ENCODE results near the gene IREB2. TPM values are rescaled to one million over a fixed set of nuclear protein-coding genes. Genes with fewer than 3 reads are reported as not detected.

IREB2 gene
- total RNA-seq, 1 experiment from 2014 or later: 86.4 TPM

GRCh38 chr15:78438619-78439285 lies 736 bp downstream of the IREB2 start:
- TF ChIP-seq EZH2 (IDR thresholded peaks at IDR 0.05; ENCODE audit: borderline replicate concordance, low read depth, low read length, poor library complexity, severe bottlenecking) (no peak), CTCF (conservative IDR thresholded peaks at IDR 0.05; ENCODE audit: low read depth, low read length) (0 out of 2 replicates have a peak, but pooled peaks have one; percentile 35)
- CTCF ChIA-PET: interaction anchor here (0.5 to 2.3 kb wide), 3 partner anchors 16 to 326 kb away, joined by 3 to 7 read pairs (median 3); no protein-coding TSS in a partner anchor
- peak; percentile 44 for DNase-seq (ENCODE audit: low spot score)

GRCh38 chr15:78440375-78441373 lies 2.7 kb downstream of the IREB2 start:
- intact Hi-C loops (cut with micrococcal nuclease; ENCODE audit: unreplicated experiment): no loop called here
- Histone ChIP-seq H3K36me3 (ENCODE audit: insufficient read depth, low read length, poor library complexity, severe bottlenecking) (peaks cover 47% of the 10 kb centered on the region), H3K9me3 (ENCODE audit: low read depth, low read length, poor library complexity, severe bottlenecking) (no peaks in the 10 kb centered on the region), H3K4me1 (ENCODE audit: insufficient read depth, low read length, poor library complexity, severe bottlenecking) (peaks cover 6% of the 10 kb centered on the region), H3K27me3 (replicated peaks; ENCODE audit: insufficient read depth, low read depth, low read length, poor library complexity) (no peaks in the 10 kb centered on the region), H3K27ac (ENCODE audit: low read depth, low read length, poor library complexity, severe bottlenecking) (no peak overlapping the region), H3K4me3 (ENCODE audit: low read depth, low read length, poor library complexity, severe bottlenecking) (no peak overlapping the region)
- POLR2A ChIA-PET (ENCODE audit: low non-redundant PET): no interaction called here
- no TSS peak for BruUV-seq (replicated peaks)
- DNase-seq (ENCODE audit: low spot score): no peak
- no peak for TF ChIP-seq CTCF (conservative IDR thresholded peaks at IDR 0.05; ENCODE audit: low read depth, low read length)
- no peak for TF ChIP-seq EZH2 (IDR thresholded peaks at IDR 0.05; ENCODE audit: borderline replicate concordance, low read depth, low read length, poor library complexity, severe bottlenecking)
- CTCF ChIA-PET: interaction anchor here (0.7 kb wide), 1 partner anchor 94 kb away, joined by 3 read pairs; no protein-coding TSS in a partner anchor

More at GRCh38 chr15:78438619-78439285, 736 bp downstream of the IREB2 start:
- peaks cover 6% of the 10 kb centered on the region for H3K4me1 ChIP-seq (ENCODE audit: insufficient read depth, low read length, poor library complexity, severe bottlenecking)
- H3K4me3 ChIP-seq (ENCODE audit: low read depth, low read length, poor library complexity, severe bottlenecking): peak overlapping the region; percentile 83
- intact Hi-C loops (cut with micrococcal nuclease; ENCODE audit: unreplicated experiment): no loop called here
- H3K9me3 ChIP-seq (ENCODE audit: low read depth, low read length, poor library complexity, severe bottlenecking): no peaks in the 10 kb centered on the region
- peak overlapping the region; percentile 96 for H3K27ac ChIP-seq (ENCODE audit: low read depth, low read length, poor library complexity, severe bottlenecking)
- POLR2A ChIA-PET (ENCODE audit: low non-redundant PET): interaction anchor here (0.7 kb wide), 1 partner anchor 16 kb away, joined by 10 read pairs; no protein-coding TSS in a partner anchor
- no peaks in the 10 kb centered on the region for H3K27me3 ChIP-seq (replicated peaks; ENCODE audit: insufficient read depth, low read depth, low read length, poor library complexity)
- BruUV-seq (replicated peaks): no TSS peak
- peaks cover 38% of the 10 kb centered on the region for H3K36me3 ChIP-seq (ENCODE audit: insufficient read depth, low read length, poor library complexity, severe bottlenecking)

- Histone ChIP-seq H3K4me1 (ENCODE audit: insufficient read depth, low read length, poor library complexity, severe bottlenecking) (peaks cover 6% of the 10 kb centered on the region), H3K36me3 (ENCODE audit: insufficient read depth, low read length, poor library complexity, severe bottlenecking) (peaks cover 68% of the 10 kb centered on the region), H3K9me3 (ENCODE audit: low read depth, low read length, poor library complexity, severe bottlenecking) (no peaks in the 10 kb centered on the region), H3K4me3 (ENCODE audit: low read depth, low read length, poor library complexity, severe bottlenecking) (no peak overlapping the region), H3K27me3 (replicated peaks; ENCODE audit: insufficient read depth, low read depth, low read length, poor library complexity) (no peaks in the 10 kb centered on the region), H3K27ac (ENCODE audit: low read depth, low read length, poor library complexity, severe bottlenecking) (no peak overlapping the region)
- intact Hi-C loops (cut with micrococcal nuclease; ENCODE audit: unreplicated experiment): no loop called here
- POLR2A ChIA-PET (ENCODE audit: low non-redundant PET): no interaction called here
- CTCF ChIA-PET: no interaction called here
- no TSS peak for BruUV-seq (replicated peaks)
- no peak for DNase-seq (ENCODE audit: low spot score)
- TF ChIP-seq CTCF (conservative IDR thresholded peaks at IDR 0.05; ENCODE audit: low read depth, low read length): no peak
Measured at GRCh38 chr15:78444255-78444654, 6.2 kb downstream of the IREB2 start.
